ENCODE results near the gene CUX1.

The CUX1 gene

GRCh38 chr7:102004229-102004628 lies 186.8 kb downstream of the CUX1 start:
- TF ChIP-seq EGR1 (IDR thresholded peaks at IDR 0.05) (no peak), REST (IDR thresholded peaks at IDR 0.05; ENCODE audit: low read depth) (no peak), EP300 (IDR thresholded peaks at IDR 0.05; ENCODE audit: borderline replicate concordance) (no peak), ZBTB7A (IDR thresholded peaks at IDR 0.05; ENCODE audit: low read depth) (no peak), TAF1 (IDR thresholded peaks at IDR 0.05; ENCODE audit: low read depth) (no peak), TCF12 (IDR thresholded peaks at IDR 0.05; ENCODE audit: low read depth) (no peak), MAX (IDR thresholded peaks at IDR 0.05) (no peak), FOXM1 (IDR thresholded peaks at IDR 0.05; ENCODE audit: borderline replicate concordance, low read depth) (no peak), RAD21 (IDR thresholded peaks at IDR 0.05; ENCODE audit: low read depth) (no peak), YY1 (IDR thresholded peaks at IDR 0.05; ENCODE audit: low read depth) (no peak), CREB1 (IDR thresholded peaks at IDR 0.05; ENCODE audit: low read depth) (no peak), NFIC (IDR thresholded peaks at IDR 0.05) (no peak), USF1 (IDR thresholded peaks at IDR 0.05) (no peak), TEAD4 (IDR thresholded peaks at IDR 0.05) (no peak), CEBPB (IDR thresholded peaks at IDR 0.05) (no peak)

- TF ChIP-seq TCF12 (IDR thresholded peaks at IDR 0.05; ENCODE audit: low read depth) (no peak), REST (IDR thresholded peaks at IDR 0.05; ENCODE audit: low read depth) (no peak), USF1 (IDR thresholded peaks at IDR 0.05) (no peak), ZBTB7A (IDR thresholded peaks at IDR 0.05; ENCODE audit: low read depth) (no peak), TEAD4 (IDR thresholded peaks at IDR 0.05) (no peak), CREB1 (IDR thresholded peaks at IDR 0.05; ENCODE audit: low read depth) (no peak), CEBPB (IDR thresholded peaks at IDR 0.05) (no peak), RAD21 (IDR thresholded peaks at IDR 0.05; ENCODE audit: low read depth) (no peak), FOXM1 (IDR thresholded peaks at IDR 0.05; ENCODE audit: borderline replicate concordance, low read depth) (no peak), YY1 (IDR thresholded peaks at IDR 0.05; ENCODE audit: low read depth) (no peak), TAF1 (IDR thresholded peaks at IDR 0.05; ENCODE audit: low read depth) (no peak), NFIC (IDR thresholded peaks at IDR 0.05) (no peak), EP300 (IDR thresholded peaks at IDR 0.05; ENCODE audit: borderline replicate concordance) (no peak), EGR1 (IDR thresholded peaks at IDR 0.05) (no peak), MAX (IDR thresholded peaks at IDR 0.05) (no peak)
These were observed 187.4 kb downstream of the CUX1 start for GRCh38 chr7:102004848-102005247.

- TF ChIP-seq YY1 (IDR thresholded peaks at IDR 0.05; ENCODE audit: low read depth) = no peak
These were observed 188.6 kb downstream of the CUX1 start for GRCh38 chr7:102005933-102006480.

- TF ChIP-seq MAX (IDR thresholded peaks at IDR 0.05) (no peak), NFIC (IDR thresholded peaks at IDR 0.05) (no peak), USF1 (IDR thresholded peaks at IDR 0.05) (no peak), RAD21 (IDR thresholded peaks at IDR 0.05; ENCODE audit: low read depth) (no peak), EP300 (IDR thresholded peaks at IDR 0.05; ENCODE audit: borderline replicate concordance) (no peak), TEAD4 (IDR thresholded peaks at IDR 0.05) (no peak), FOXM1 (IDR thresholded peaks at IDR 0.05; ENCODE audit: borderline replicate concordance, low read depth) (no peak), CEBPB (IDR thresholded peaks at IDR 0.05) (no peak), YY1 (IDR thresholded peaks at IDR 0.05; ENCODE audit: low read depth) (no peak), CREB1 (IDR thresholded peaks at IDR 0.05; ENCODE audit: low read depth) (no peak), ZBTB7A (IDR thresholded peaks at IDR 0.05; ENCODE audit: low read depth) (no peak), TAF1 (IDR thresholded peaks at IDR 0.05; ENCODE audit: low read depth) (no peak), REST (IDR thresholded peaks at IDR 0.05; ENCODE audit: low read depth) (no peak), TCF12 (IDR thresholded peaks at IDR 0.05; ENCODE audit: low read depth) (no peak)
These were observed 189.3 kb downstream of the CUX1 start for GRCh38 chr7:102006695-102007094.
